Inflammatory macrophage treated with lipopolysaccharide for 1 hour (primary cell): Measurements from ENCODE around the gene PGGHG.
A peak's percentile ranks its signal among the peaks of the same experiment; 100 is the strongest.
"Not testable (repeated sequence)": the region's sequence is repeated elsewhere in the genome, so short reads cannot be mapped to it uniquely, and the experiment has no call there.

Experiments used
- DNase-seq, 2 donors: peaks; one replicate each; pipeline ENCODE4 v3.0.0-alpha.2; 2020 to 2022

Gene PGGHG

DNA sequence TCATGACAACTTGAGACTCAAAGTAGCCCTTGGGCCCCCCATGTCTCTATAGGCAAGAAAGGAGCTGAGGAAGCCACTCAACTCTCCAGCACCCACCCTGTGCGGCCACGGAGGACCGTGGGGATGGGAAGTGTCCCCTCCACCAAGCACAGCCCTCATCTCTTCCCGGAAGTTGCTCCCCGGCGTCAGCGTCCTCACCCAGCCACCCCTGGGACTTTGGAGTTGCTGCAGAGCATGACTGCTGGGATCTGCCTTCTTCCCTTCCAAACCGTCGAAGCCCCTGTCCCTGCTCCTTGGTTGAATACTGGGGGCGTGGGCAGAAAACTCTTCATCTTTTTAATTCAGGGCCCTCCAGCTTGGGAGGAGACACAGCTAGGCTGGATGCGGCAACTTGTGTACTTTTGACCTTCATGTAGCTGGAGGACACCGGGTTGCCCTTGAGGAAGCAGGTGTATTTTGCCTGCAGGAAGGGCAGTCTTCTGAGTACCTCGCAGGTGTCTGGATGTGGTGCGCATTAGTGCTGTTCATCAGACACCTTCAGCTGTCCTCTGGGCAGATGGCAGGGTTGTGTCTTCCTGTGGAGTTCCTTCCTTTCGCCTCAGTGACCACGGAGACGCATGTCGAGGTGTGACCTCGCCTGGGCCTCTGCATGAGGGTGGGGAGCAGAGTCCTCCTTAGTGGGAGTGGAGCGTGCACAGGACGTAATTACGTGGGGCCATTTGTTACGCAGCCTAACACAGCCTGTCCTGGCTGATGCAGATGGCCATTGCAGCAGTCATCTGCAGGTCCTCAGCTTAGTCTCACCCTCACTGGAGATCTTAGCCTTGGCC, 43.9 kb downstream of the PGGHG start:
- no peak for DNase-seq

DNA sequence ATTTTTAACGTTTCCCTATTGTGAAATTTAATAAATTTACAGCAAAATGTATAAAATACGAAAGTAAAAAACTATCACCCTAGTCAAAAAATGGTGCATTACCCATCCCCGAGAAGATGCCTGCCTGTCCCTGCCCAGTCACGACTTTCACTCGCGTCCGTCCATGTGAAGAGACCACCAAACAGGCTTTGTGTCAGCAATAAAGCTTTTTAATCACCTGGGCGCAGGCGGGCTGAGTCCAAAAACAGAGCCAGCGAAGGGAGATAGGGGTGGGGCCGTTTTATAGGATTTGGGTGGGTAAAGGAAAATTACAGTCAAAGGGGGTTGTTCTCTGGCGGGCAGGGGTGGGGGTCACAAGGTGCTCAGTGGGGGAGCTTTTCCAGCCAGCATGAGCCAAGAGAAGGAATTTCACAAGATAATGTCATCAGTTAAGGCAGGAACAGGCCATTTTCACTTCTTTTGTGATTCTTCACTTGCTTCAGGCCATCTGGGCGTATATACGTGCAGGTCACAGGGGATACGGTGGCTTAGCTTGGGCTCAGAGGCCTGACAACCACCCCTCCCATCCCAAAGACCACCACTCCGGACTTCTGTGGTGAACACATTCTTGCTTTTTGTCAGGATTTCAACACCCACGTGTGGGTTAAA, 44.8 kb downstream of the PGGHG start:
- not testable (repeated sequence) for DNase-seq

DNA sequence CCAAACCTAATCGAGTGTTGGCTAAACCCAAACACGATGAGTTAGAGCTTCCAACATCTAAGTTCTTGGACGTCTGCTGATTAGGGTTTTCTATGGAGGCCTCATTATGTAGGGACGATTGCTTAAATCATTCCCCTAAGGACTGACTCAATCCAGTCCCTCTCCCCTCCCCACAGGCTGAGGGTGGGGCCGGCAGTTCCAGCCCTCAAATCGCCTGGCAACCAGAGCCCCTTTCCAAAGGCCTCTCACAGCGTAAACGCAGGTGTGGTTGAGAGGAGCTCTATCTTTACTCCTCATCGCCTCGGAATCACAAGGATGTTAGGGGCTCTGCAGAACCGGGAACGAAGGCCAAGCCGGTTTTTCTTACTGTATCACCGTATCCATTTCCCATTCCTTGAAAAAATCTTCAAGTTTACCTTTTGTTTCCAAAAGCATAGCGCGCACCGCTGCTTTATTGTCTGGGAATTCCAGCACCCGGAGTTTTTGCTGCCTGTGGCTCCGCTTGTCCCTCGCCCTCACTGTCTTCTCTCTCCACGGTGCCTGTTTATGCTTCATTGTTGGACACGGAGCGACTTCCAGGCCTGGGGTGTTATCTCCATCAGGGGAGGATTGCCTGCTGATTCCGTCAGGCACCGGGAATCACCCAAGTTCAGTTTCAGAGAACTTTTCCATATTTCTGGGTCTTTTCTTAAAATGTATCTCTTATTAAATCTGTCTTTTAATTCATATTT, 45.5 kb downstream of the PGGHG start:
- no peak for DNase-seq

DNA sequence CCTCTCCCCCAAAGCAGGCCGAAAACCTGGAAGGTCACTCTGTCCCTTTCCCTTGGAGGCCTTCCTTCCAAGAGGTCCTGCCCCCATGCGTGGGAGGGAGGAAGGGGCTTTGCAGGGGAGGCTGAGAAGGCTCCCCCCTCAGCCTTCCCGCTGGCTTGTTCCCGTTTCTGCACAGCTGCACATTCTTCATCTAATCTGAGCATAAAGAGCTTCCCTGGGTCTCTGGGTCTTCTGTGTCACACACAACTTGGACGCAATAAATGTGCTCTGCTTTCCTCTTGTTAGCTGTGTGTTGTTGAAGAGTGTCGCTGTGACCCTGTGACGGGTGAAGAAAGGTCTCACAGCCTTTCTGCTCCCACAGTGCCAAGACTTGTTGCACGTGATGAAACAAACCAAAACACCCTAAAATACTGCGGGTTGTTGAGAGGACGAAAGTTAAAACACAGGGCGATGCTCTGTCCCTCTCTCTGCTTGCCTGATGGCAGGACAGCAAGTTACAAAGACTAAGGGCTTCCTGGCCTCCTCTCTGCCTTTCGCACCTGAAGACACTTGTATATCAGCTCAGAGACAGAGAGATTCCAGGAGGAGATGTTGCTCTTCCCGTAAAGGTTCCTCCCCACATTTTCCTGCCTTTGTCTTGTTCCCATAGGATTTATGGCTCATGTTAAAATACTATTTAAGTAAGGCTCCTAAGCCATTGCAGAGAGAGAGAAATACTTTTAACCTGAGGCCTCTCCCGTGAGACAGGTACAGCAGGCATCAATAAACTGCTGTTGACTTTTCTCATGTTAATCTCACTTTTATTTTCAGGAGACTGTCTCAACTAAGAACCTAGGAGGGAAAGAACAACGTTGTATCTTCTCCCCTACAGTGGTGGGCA, 47.1 kb downstream of the PGGHG start:
- DNase-seq: peak in 1 of 2 donors; percentile 27

DNA sequence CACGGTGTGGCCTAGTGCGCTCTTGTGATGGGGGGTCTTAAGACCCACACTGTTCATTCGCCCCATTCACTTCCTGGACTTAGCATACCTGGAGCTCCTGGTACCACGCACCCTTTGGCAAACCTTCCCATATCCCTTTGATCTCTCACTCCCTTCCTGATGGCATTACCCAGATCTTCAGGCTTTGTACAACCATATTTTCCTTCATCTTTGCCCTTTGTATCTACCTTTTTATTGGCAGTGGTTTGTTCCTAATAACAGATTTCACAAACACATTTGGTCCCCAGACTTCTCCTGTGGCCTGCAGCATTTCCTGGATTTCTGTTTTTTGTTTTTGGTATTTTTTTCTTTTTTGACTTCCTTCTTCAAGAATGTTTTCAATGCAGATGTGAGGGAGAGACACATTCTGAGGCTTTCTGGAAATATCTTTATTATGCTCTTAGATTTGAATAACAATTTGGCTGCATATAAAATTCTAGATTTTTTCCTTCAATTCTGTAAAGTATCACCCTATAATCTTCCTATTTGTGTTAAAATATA, 47.8 kb downstream of the PGGHG start:
- DNase-seq: no peak

DNA sequence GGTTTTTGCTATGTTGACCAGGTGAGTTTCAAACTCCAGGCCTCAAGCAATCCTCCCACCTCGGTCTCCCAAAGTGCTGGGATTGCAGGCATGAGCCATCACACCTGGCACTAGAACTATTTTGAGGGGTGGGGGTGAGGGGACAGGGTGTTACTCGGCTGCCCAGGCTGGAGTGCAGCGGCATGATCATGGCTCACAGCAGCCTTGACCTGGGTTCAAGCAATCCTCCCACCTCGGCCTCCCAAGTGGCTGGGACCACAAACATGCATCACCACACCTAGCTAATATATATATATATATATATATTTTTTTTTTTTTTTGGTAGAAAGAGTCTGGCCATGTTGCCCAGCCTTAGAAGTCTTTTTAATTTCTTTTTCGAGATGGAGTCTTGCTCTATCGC, 48.8 kb downstream of the PGGHG start:
- DNase-seq: no peak

DNA sequence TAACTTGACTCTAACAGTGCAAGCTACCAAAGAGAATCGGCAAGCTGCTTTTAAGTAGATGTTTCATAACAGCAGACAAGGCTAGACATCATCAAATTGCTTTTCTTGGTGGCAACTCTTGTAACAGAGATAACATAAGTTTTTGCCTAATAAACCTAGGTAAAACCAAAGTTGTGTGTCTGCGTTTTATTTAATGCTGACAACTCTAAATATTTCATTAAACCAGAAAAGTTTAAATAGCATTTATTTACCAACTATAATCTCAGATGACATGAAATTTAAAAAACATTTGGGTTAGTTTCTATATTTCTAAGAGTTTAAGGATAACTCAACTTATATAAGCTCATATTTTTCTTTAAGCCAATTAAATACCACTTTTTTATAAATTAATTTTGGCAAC, 51.0 kb downstream of the PGGHG start:
- no peak for DNase-seq

DNA sequence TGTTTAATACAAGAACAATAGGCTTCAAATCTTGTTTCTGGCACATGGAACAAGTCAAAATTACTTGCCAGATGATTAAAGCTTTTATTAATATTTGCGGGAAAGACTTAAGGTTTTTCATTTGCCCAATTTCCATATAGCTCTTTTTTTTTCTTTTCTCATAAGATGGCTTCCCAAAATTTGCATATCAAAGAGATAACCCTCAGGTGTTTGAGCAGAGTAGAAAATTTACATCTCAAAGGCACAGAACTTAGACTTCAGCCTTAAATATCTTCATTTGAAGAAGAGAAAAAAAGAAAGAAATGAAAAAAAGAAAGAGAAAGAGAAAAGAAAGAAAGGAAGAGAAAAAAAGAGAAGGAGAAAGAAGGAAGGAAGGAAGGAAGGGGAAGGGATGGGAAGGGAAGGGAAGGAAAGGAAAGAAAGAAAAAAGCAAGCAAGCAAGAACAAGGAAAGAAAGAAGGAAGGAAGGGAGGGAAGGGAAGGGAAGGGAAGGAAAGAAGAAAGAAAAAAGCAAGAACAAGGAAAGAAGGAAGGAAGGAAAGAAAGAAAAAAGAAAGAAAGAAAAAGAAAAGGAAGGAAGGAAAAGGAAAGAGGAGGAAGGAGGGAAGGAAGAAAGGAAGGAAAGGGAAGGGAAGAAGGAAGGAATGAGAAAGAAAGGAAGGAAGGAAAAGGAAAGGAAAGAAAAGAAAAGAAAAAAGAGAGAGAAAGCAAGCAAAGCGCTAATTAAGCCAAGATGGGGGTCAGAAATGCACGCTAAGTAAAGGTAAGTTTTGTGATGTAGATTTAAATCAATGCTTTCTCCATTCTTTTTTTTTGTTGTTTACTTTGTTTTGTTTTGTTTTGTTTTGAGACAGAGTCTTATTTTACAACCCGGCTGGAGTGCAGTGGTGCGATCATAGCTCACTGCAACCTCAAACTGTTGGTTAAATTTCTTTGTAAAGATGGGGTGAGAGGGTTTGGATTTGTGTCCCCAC, 51.9 kb downstream of the PGGHG start:
- no peak for DNase-seq

DNA sequence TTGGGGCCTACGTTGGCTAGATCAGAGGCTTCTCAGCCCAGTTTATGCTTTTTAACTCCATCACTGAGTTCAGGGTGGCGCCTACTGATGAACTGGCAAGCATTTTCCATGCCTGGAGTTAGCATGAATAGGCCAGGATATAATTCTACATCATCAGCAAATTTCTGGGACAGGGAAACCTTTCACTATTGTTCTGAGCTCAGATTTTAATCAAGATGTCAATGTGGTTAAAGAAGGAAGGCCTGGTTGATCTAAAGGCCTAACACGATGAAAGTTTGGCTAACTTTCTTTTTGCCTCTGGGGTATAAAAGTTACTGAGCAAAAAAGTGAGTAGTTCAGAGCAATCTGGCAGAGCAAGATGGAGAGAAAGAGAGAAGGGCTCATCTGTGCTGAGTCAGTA, 53.4 kb downstream of the PGGHG start:
- no peak for DNase-seq

DNA sequence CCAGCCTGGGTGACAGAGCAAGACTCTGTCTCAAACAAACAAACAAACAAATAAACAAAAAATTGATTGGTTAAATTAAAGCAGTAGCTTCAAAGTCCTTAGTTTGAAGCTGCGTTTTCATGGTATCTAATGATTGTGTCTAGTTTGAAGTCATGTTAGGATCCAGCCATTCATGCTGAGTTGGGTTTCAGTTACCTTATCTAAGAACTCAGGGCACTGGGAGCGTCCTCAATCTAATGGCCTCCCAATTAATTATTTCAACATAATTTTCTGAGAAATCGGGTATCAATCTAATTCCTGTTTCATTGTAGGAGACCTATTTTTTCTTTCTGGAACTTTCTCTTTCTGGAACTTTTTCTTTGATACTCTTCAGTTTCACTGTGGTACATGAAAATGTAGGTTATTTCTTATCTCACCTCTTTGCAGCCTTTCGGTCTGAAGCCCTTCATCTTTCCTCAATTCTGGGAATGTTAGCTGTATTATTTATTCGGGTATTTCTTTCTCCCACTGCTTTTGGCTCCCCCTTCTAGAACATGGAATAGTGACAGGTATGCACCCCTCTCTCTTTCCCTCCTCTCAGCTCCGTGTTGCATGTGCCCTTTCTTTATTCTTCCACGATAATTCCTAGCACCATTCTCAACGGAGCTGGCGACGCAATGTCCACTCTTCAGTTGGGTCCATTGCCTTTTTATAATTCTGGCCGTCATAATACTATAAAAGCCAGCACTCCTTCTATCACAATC, 56.1 kb downstream of the PGGHG start:
- DNase-seq: no peak
